Keratinocyte (primary cell): ENCODE data around the gene ACSL3. TPM values are rescaled to one million over a fixed set of nuclear protein-coding genes. Genes with fewer than 3 reads are reported as not detected.

Experiments used
- DNase-seq: peaks from one replicate; pipeline ENCODE4 v3.0.0-alpha.2; 2011; ENCODE audit warnings: low read depth, missing footprints, low spot score
- FAIRE-seq: peaks from 2 replicates; lab custom pipeline; 2011; peaks lifted over from hg19 to GRCh38; lab: Jason Lieb, UNC
- H2AFZ ChIP-seq: 2 replicates; pipeline ENCODE4 v1.6.0; 2012; ENCODE audit warnings: low read length, control low read depth, inconsistent platforms; ENCODE audit not compliant: control insufficient read depth
- H3K27ac ChIP-seq: 2 replicates; pipeline ENCODE4 v1.5.1; 2011; ENCODE audit warnings: low read length; ENCODE audit not compliant: control insufficient read depth, insufficient read depth
- H3K27me3 ChIP-seq: 3 replicates; pipeline ENCODE4 v1.6.0; 2011; ENCODE audit warnings: low read length; ENCODE audit not compliant: control insufficient read depth, insufficient read depth; ENCODE audit errors: extremely low read depth
- H3K36me3 ChIP-seq, 2 experiments: 2 replicates in 1 of 2; 3 replicates in 1 of 2; pipeline ENCODE4 v1.5.1; 2011; ENCODE audit warnings: low read length in 2 of 2, mild to moderate bottlenecking in 1 of 2; ENCODE audit not compliant: control insufficient read depth in 2 of 2, insufficient read depth in 2 of 2; ENCODE audit errors: extremely low read depth in 1 of 2
- H3K4me1 ChIP-seq: 3 replicates; pipeline ENCODE4 v1.5.1; 2011; ENCODE audit warnings: low read length; ENCODE audit not compliant: control insufficient read depth, insufficient read depth; ENCODE audit errors: extremely low read depth
- H3K4me2 ChIP-seq: 3 replicates; pipeline ENCODE4 v1.6.0; 2011; ENCODE audit warnings: low read depth, low read length; ENCODE audit not compliant: control insufficient read depth, insufficient read depth; ENCODE audit errors: extremely low read depth
- H3K4me3 ChIP-seq, 3 experiments: fragments of 200-600 bp in 1 of 3; sonication (generic) in 1 of 3; 2 replicates in 2 of 3; 3 replicates in 1 of 3; pipeline ENCODE4 v1.5.1; 2011 to 2016; ENCODE audit warnings: low read length in 3 of 3, mild to moderate bottlenecking in 3 of 3, control low read depth in 2 of 3, inconsistent platforms in 1 of 3, low read depth in 1 of 3, mixed read lengths in 1 of 3, mixed run types in 1 of 3, moderate library complexity in 1 of 3; ENCODE audit not compliant: control insufficient read depth in 2 of 3, insufficient read depth in 2 of 3; ENCODE audit errors: extremely low read depth in 1 of 3
- H3K79me2 ChIP-seq: 2 replicates; pipeline ENCODE4 v1.6.0; 2012; ENCODE audit warnings: low read length; ENCODE audit not compliant: control insufficient read depth, insufficient read depth
- H3K9ac ChIP-seq: 3 replicates; pipeline ENCODE4 v1.6.0; 2011; ENCODE audit warnings: low read length; ENCODE audit not compliant: control insufficient read depth, insufficient read depth; ENCODE audit errors: extremely low read depth
- H3K9me1 ChIP-seq: 3 replicates; pipeline ENCODE4 v1.6.0; 2011; ENCODE audit warnings: low read length; ENCODE audit not compliant: control insufficient read depth, insufficient read depth; ENCODE audit errors: extremely low read depth
- H3K9me3 ChIP-seq: 2 replicates; pipeline ENCODE4 v1.5.1; 2012; ENCODE audit warnings: low read depth, low read length; ENCODE audit not compliant: control insufficient read depth
- H4K20me1 ChIP-seq: 3 replicates; pipeline ENCODE4 v1.6.0; 2011; ENCODE audit warnings: low read length; ENCODE audit not compliant: control insufficient read depth, insufficient read depth; ENCODE audit errors: extremely low read depth
- EZH2 ChIP-seq: IDR thresholded peaks from one replicate; pipeline ENCODE4 v1.6.1; 2012; ENCODE audit warnings: inconsistent platforms, mild to moderate bottlenecking, low read length, moderate library complexity
- dilution Hi-C: fragments of 300-500 bp; cut with MboI; formaldehyde crosslinking; loops from one replicate; pipeline ENCODE4 v1.7.0; 2020; ENCODE audit warnings: low sequenced_read_pairs; ENCODE audit not compliant: extremely low pct_ligation_motif_present
- polyA minus RNA-seq, 3 experiments: library from RNA; depleted of rRNA, polyadenylated mRNA; stranded (reverse); fragments of >200 nt; gene quantifications; 1 replicate in 1 of 3; 2 replicates in 1 of 3; 3 replicates in 1 of 3; pipeline ENCODE4 v1.2.3, GENCODE V29; 2011
- polyA plus RNA-seq, 5 experiments: library from polyadenylated mRNA; depleted of rRNA in 3 of 5; stranded (reverse) in 3 of 5; stranded (forward) in 1 of 5; unstranded in 1 of 5; fragments of >200 nt; gene quantifications; 1 replicate in 1 of 5; 2 replicates in 3 of 5; 3 replicates in 1 of 5; pipeline versions ENCODE4 v1.2.1 to v1.2.3, GENCODE V29; 2011 to 2012; ENCODE audit warnings: missing spikeins in 2 of 5, low read depth in 1 of 5, low replicate concordance in 1 of 5
- TF ChIP-seq, protein P1 (sequence below), 3 experiments: IDR thresholded peaks in 1 of 3; conservative IDR thresholded peaks in 1 of 3; optimal IDR thresholded peaks in 1 of 3; 2 replicates in 2 of 3; 3 replicates in 1 of 3; pipeline versions ENCODE3 to v1.5.1; 2011; ENCODE audit warnings: low read length in 3 of 3, mild to moderate bottlenecking in 3 of 3, moderate library complexity in 2 of 3, control low read depth in 1 of 3, inconsistent platforms in 1 of 3; ENCODE audit not compliant: insufficient read depth in 2 of 3; ENCODE audit errors: extremely low read depth in 1 of 3

ACSL3 gene
- 102 to 197 TPM (median 180 TPM) in 3 replicates for polyA plus RNA-seq
- 545 TPM for polyA plus RNA-seq (2011; ENCODE audit: low read depth)
- polyA plus RNA-seq (2011; cell fraction: cytosol; rRNA removed): 46.9 and 122 TPM in 2 replicates
- 224 and 250 TPM in 2 replicates for polyA plus RNA-seq (2011; cell fraction: nucleus; rRNA removed)
- 109 and 122 TPM in 2 replicates for polyA plus RNA-seq (2012; ENCODE audit: low replicate concordance)
- 157 to 338 TPM (median 294 TPM) in 3 replicates for polyA minus RNA-seq
- 91.5 TPM for polyA minus RNA-seq (2011; cell fraction: cytosol; rRNA and poly(A)+ RNA removed)
- 249 and 497 TPM in 2 replicates for polyA minus RNA-seq (2011; cell fraction: nucleus; rRNA and poly(A)+ RNA removed)

DNA sequence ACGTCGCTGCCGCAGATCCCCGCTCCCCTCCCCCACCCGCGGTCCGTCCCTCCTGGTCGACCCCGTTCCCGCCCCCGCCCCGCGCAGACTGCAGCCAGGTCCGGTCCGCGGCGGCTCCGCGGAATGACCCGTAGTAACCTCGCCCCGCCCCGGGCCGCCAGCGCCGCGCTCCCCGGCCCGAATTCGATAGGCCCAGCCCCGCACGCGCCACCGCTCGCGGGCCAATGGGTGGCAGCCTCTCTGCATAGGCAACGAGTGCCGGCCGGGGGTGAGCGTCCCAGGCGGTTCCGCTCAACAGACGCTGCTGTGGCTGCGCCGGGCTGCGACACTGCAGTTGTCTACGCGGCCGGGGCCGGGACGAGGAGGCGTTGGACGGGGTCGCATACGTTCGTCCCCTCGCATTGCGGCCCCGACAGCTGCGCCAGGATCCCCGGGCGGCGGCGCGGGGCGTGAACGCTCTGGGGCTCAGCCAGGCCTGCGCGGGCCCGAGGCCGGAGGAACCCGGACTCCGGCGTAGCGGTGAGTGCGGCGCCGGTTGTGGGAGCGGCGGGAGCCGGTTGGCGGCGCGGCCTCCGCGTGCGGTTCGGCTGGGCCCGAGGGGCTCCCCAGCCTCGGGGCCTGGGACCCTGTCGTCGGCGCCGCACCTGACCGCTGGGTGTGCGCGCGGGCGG, at the start of gene ACSL3:
Gene ACSL3 (plus strand): TSS at position 297 of the 671 bp plus-strand sequence. CDS start 47,737 bp downstream, outside the sequence.
- H3K36me3 ChIP-seq: peaks cover 0 to 4% of the 10 kb centered on the region in 2 experiments
- H3K27ac ChIP-seq: peak within 1 kb of the TSS; percentile 92
- H4K20me1 ChIP-seq: peaks cover 28% of the 10 kb centered on the region
- FAIRE-seq (no peak), DNase-seq (no peak)
- peaks cover 51% of the 10 kb centered on the region for H3K79me2 ChIP-seq
- no peaks in the 10 kb centered on the region for H3K27me3 ChIP-seq
- peak within 1 kb of the TSS; percentile 96 to 99 (median 98) for H3K4me3 ChIP-seq
- peaks cover 8% of the 10 kb centered on the region for H3K9me1 ChIP-seq
- peak within 1 kb of the TSS; percentile 93 for H3K9ac ChIP-seq
- TF ChIP-seq EZH2: no peak
- TF ChIP-seq, protein P1, sequence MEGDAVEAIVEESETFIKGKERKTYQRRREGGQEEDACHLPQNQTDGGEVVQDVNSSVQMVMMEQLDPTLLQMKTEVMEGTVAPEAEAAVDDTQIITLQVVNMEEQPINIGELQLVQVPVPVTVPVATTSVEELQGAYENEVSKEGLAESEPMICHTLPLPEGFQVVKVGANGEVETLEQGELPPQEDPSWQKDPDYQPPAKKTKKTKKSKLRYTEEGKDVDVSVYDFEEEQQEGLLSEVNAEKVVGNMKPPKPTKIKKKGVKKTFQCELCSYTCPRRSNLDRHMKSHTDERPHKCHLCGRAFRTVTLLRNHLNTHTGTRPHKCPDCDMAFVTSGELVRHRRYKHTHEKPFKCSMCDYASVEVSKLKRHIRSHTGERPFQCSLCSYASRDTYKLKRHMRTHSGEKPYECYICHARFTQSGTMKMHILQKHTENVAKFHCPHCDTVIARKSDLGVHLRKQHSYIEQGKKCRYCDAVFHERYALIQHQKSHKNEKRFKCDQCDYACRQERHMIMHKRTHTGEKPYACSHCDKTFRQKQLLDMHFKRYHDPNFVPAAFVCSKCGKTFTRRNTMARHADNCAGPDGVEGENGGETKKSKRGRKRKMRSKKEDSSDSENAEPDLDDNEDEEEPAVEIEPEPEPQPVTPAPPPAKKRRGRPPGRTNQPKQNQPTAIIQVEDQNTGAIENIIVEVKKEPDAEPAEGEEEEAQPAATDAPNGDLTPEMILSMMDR (optimal IDR thresholded peaks at IDR 0.05 in 1 of 3, IDR thresholded peaks at IDR 0.05 in 1 of 3, conservative IDR thresholded peaks at IDR 0.05 in 1 of 3; ENCODE audit: extremely low read depth in 1 of 3, insufficient read depth in 2 of 3, low read length in 3 of 3): no peak
- H2AFZ ChIP-seq: peak within 1 kb of the TSS; percentile 15
- H3K9me3 ChIP-seq: no peaks in the 10 kb centered on the region
- H3K4me1 ChIP-seq: peaks cover 41% of the 10 kb centered on the region
- dilution Hi-C loops: no loop called here
- peak within 1 kb of the TSS; percentile 95 for H3K4me2 ChIP-seq

DNA sequence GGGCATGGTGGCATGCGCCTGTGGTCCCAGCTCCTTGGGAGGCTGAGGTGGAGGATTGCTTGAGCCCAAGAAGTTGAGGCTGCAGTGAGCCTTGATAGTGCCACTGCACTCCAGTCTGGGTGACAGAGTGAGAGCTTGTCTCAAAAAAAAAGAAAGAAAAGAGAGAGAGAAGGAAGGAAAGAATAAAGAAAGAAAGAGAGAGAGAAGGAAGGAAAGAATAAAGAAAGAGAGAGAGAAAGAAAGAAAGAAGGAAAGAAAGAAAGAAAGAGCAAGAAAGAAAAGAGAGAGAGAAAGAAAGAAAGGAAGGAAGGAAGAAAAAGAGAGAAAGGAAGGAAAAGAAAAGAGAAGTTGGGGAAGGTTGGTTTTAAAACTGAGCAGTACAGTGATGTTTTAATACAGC, 49.0 kb upstream of the ACSL3 start:
- Histone ChIP-seq H3K27me3 (no peaks in the 10 kb centered on the region), H3K79me2 (no peaks in the 10 kb centered on the region), H3K4me1 (peaks cover 26% of the 10 kb centered on the region), H3K36me3 (no peaks in the 10 kb centered on the region), H3K9me1 (no peaks in the 10 kb centered on the region), H3K9ac (no peak overlapping the region), H3K27ac (no peak overlapping the region), H3K4me3 (no peak overlapping the region), H2AFZ (no peak overlapping the region), H4K20me1 (no peaks in the 10 kb centered on the region), H3K4me2 (no peak overlapping the region), H3K9me3 (no peaks in the 10 kb centered on the region)
- TF ChIP-seq, protein P1 (optimal IDR thresholded peaks at IDR 0.05 in 1 of 3, IDR thresholded peaks at IDR 0.05 in 1 of 3, conservative IDR thresholded peaks at IDR 0.05 in 1 of 3; ENCODE audit: extremely low read depth in 1 of 3, insufficient read depth in 2 of 3, low read length in 3 of 3): no peak
- TF ChIP-seq EZH2: no peak
- no peak for FAIRE-seq
- DNase-seq: no peak
- dilution Hi-C loops: no loop called here
